Hepatocyte (in vitro differentiated cells): ENCODE measurements around the gene IDH3A. TPM values are rescaled to one million over a fixed set of nuclear protein-coding genes. Genes with fewer than 3 reads are reported as not detected.

Experiments
- DNase-seq: peaks from one replicate; pipeline ENCODE4 v3.0.0-alpha.2; 2016; ENCODE audit warnings: low spot score
- H2AFZ ChIP-seq: fragments of 200-600 bp; sonication (generic); 2 replicates; pipeline ENCODE4 v1.6.0; 2016; ENCODE audit warnings: antibody characterized with exemption, mild to moderate bottlenecking
- H3K27ac ChIP-seq: fragments of 200-600 bp; sonication (generic); 2 replicates; pipeline ENCODE4 v1.5.1; 2016; ENCODE audit warnings: mild to moderate bottlenecking
- H3K27me3 ChIP-seq: fragments of 200-600 bp; sonication (generic); 2 replicates; pipeline ENCODE4 v1.6.1; 2016
- H3K36me3 ChIP-seq: fragments of 200-600 bp; sonication (generic); replicated peaks from 2 replicates; pipeline ENCODE4 v1.5.1; 2016; ENCODE audit warnings: low read depth; ENCODE audit not compliant: insufficient read depth
- H3K4me1 ChIP-seq: fragments of 200-600 bp; sonication (generic); 2 replicates; pipeline ENCODE4 v1.5.1; 2016; ENCODE audit warnings: mild to moderate bottlenecking, moderate library complexity; ENCODE audit not compliant: insufficient read depth
- H3K4me2 ChIP-seq: fragments of 200-600 bp; sonication (generic); 2 replicates; pipeline ENCODE4 v1.6.0; 2016
- H3K4me3 ChIP-seq: fragments of 200-600 bp; sonication (generic); 2 replicates; pipeline ENCODE4 v1.5.1; 2016; ENCODE audit warnings: mild to moderate bottlenecking
- H3K79me2 ChIP-seq: fragments of 200-600 bp; sonication (generic); 2 replicates; pipeline ENCODE4 v1.6.0; 2017; ENCODE audit warnings: mild to moderate bottlenecking
- H3K9me2 ChIP-seq: fragments of 200-600 bp; sonication (generic); replicated peaks from 2 replicates; pipeline ENCODE4 v1.6.0; 2017; ENCODE audit warnings: mild to moderate bottlenecking; ENCODE audit not compliant: insufficient read depth
- H3K9me3 ChIP-seq: fragments of 200-600 bp; sonication (generic); 2 replicates; pipeline ENCODE4 v1.5.1; 2016; ENCODE audit warnings: low read depth, mild to moderate bottlenecking
- H4K20me1 ChIP-seq: fragments of 200-600 bp; sonication (generic); 2 replicates; pipeline ENCODE4 v1.6.0; 2016; ENCODE audit warnings: mild to moderate bottlenecking; ENCODE audit not compliant: insufficient read depth, poor library complexity, severe bottlenecking
- CTCF ChIP-seq: fragments of 200-600 bp; sonication (generic); IDR thresholded peaks from 2 replicates; pipeline ENCODE4 v1.5.1; 2016; ENCODE audit warnings: antibody characterized with exemption, mild to moderate bottlenecking; ENCODE audit not compliant: poor library complexity
- EZH2 ChIP-seq: fragments of 200-600 bp; sonication (generic); IDR thresholded peaks from 2 replicates; pipeline ENCODE4 v1.6.1; 2016; ENCODE audit warnings: antibody characterized with exemption, mild to moderate bottlenecking, borderline replicate concordance
- EZH2phosphoT487 ChIP-seq: fragments of 200-600 bp; sonication (generic); IDR thresholded peaks from one replicate; pipeline ENCODE4 v1.6.1; 2018; ENCODE audit warnings: antibody characterized with exemption, mild to moderate bottlenecking, low read depth, moderate library complexity; ENCODE audit not compliant: unreplicated experiment, severe bottlenecking
- WGBS: methylation state at CpG from one replicate; pipeline ENCODE4 v1.1.6; 2016; ENCODE audit warnings: low lambda C conversion rate; ENCODE audit errors: missing lambda C conversion rate; 5-methylcytosine and 5-hydroxymethylcytosine counted together
- polyA plus RNA-seq: library from polyadenylated mRNA; unstranded; fragments of >200 nt; fragmentation: Nextera tagmentation; extraction: Ambion mirVana; gene quantifications from 2 replicates; pipeline ENCODE4 v1.2.1, GENCODE V29; 2016
- total RNA-seq: library from RNA; depleted of rRNA; stranded (reverse); fragments of >200 nt; gene quantifications from 2 replicates; pipeline ENCODE4 v1.2.3, GENCODE V29; 2014

IDH3A gene
- total and polyA plus RNA-seq, 2 experiments from 2014 or later, result 62.3 to 102 TPM

- peak overlapping the region; percentile 57 for H3K27ac ChIP-seq
- H4K20me1 ChIP-seq, result no peaks in the 10 kb centered on the region
- H3K9me3 ChIP-seq, result no peaks in the 10 kb centered on the region
- TF ChIP-seq EZH2 (no peak), CTCF (no peak), EZH2phosphoT487 (no peak)
- H3K79me2 ChIP-seq, result no peaks in the 10 kb centered on the region
- H3K4me3 ChIP-seq, result no peak overlapping the region
- H3K9me2 ChIP-seq, result no peaks in the 10 kb centered on the region
- no peaks in the 10 kb centered on the region for H3K36me3 ChIP-seq
- peaks cover 36% of the 10 kb centered on the region for H3K4me1 ChIP-seq
- H2AFZ ChIP-seq, result no peak overlapping the region
- H3K4me2 ChIP-seq, result no peak overlapping the region
- WGBS, result 86% methylated on average over 18 of the region's 20 CpGs
- H3K27me3 ChIP-seq, result no peaks in the 10 kb centered on the region
- DNase-seq, result no peak
Observed at GRCh38 chr15:78208887-78209645, 59.9 kb downstream of the IDH3A start.

- WGBS, result 64% methylated on average over 9 of the region's 9 CpGs
- H3K9me3 ChIP-seq, result no peaks in the 10 kb centered on the region
Observed at GRCh38 chr15:78209646-78210348, 60.6 kb downstream of the IDH3A start.

GRCh38 chr15:78210349-78210717 lies 61.2 kb downstream of the IDH3A start:
- Histone ChIP-seq H3K36me3 (no peaks in the 10 kb centered on the region), H3K4me1 (peaks cover 36% of the 10 kb centered on the region), H3K27me3 (no peaks in the 10 kb centered on the region), H3K4me3 (no peak overlapping the region), H3K79me2 (no peaks in the 10 kb centered on the region), H3K9me2 (no peaks in the 10 kb centered on the region), H3K27ac (peak overlapping the region; percentile 57), H2AFZ (no peak overlapping the region), H3K9me3 (no peaks in the 10 kb centered on the region), H3K4me2 (no peak overlapping the region), H4K20me1 (no peaks in the 10 kb centered on the region)
- DNase-seq, result no peak
- WGBS, result 73% methylated on average over 5 of the region's 5 CpGs
- TF ChIP-seq EZH2 (no peak), CTCF (no peak), EZH2phosphoT487 (no peak)

More at GRCh38 chr15:78209646-78210348, 60.6 kb downstream of the IDH3A start:
- no peak for DNase-seq
- peak overlapping the region; percentile 57 for H3K27ac ChIP-seq
- no peaks in the 10 kb centered on the region for H4K20me1 ChIP-seq
- H2AFZ ChIP-seq, result no peak overlapping the region
- H3K4me3 ChIP-seq, result no peak overlapping the region
- no peak overlapping the region for H3K4me2 ChIP-seq
- TF ChIP-seq EZH2phosphoT487 (no peak), CTCF (no peak), EZH2 (no peak)
- peaks cover 36% of the 10 kb centered on the region for H3K4me1 ChIP-seq
- no peaks in the 10 kb centered on the region for H3K36me3 ChIP-seq
- H3K27me3 ChIP-seq, result no peaks in the 10 kb centered on the region
- H3K9me2 ChIP-seq, result no peaks in the 10 kb centered on the region
- H3K79me2 ChIP-seq, result no peaks in the 10 kb centered on the region
